Vagina (tissue), 2 donors: Measurements from ENCODE around the gene ARHGEF38.

ENCODE experiments used
- CTCF ChIP-seq, 3 experiments: fragments of 450-650 bp in 2 of 3; fragments of 200-600 bp in 1 of 3; sonication (generic) in 1 of 3; IDR thresholded peaks; one replicate each; pipeline ENCODE4 v1.5.1; 2017 to 2019; ENCODE audit warnings: antibody characterized with exemption in 3 of 3, mild to moderate bottlenecking in 2 of 3, moderate library complexity in 2 of 3
- POLR2A ChIP-seq, 2 donors: fragments of 450-650 bp; IDR thresholded peaks; one replicate each; pipeline ENCODE4 v1.6.1; 2017; ENCODE audit warnings: antibody characterized with exemption in 2 of 2, mild to moderate bottlenecking in 2 of 2, moderate library complexity in 2 of 2
- POLR2AphosphoS5 ChIP-seq, 2 donors: sonication (generic); formaldehyde crosslinking; IDR thresholded peaks; one replicate each; pipeline ENCODE4 v1.9.0; 2017; ENCODE audit warnings: antibody characterized with exemption in 2 of 2, mild to moderate bottlenecking in 2 of 2, low read depth in 1 of 2; ENCODE audit not compliant: insufficient read depth in 1 of 2

DNA sequence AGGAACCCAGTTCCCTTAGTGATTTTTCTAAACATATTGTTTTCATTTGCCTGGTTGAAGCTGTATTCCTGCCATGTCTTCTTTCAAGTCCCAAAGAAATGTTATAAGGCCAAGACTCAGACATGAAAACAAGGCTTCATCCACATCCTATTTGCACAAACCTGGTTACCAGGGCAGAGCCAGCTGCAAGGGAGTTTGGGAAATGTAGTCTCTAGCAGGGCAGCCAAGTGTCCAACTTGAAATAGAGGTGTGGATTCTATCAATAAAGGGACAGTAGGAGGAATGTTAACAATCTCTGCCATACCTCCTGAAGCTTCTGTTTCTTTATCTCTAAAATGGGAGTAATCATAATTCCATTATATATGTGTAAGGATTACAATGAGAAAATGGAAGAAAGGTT is 99.5 kb downstream of the ARHGEF38 start:
- TF ChIP-seq POLR2A (IDR thresholded peaks at IDR 0.05) (no peak), CTCF (IDR thresholded peaks at IDR 0.05) (no peak), POLR2AphosphoS5 (IDR thresholded peaks at IDR 0.05; ENCODE audit: insufficient read depth in 1 of 2, low read depth in 1 of 2) (no peak)
